B cell (primary cell): Measurements from ENCODE around the gene ANO9.

Experiments
- EZH2 ChIP-seq: IDR thresholded peaks from 2 replicates; pipeline ENCODE4 v1.6.1; 2012; ENCODE audit warnings: borderline replicate concordance, low read depth, mild to moderate bottlenecking, moderate library complexity, low read length; ENCODE audit not compliant: insufficient read depth, poor library complexity, severe bottlenecking
- TF ChIP-seq, protein P1 (sequence below): fragments of 200-600 bp; IDR thresholded peaks from one replicate; pipeline ENCODE4 v1.8.0; 2022; ENCODE audit warnings: antibody characterized with exemption, mild to moderate bottlenecking

DNA sequence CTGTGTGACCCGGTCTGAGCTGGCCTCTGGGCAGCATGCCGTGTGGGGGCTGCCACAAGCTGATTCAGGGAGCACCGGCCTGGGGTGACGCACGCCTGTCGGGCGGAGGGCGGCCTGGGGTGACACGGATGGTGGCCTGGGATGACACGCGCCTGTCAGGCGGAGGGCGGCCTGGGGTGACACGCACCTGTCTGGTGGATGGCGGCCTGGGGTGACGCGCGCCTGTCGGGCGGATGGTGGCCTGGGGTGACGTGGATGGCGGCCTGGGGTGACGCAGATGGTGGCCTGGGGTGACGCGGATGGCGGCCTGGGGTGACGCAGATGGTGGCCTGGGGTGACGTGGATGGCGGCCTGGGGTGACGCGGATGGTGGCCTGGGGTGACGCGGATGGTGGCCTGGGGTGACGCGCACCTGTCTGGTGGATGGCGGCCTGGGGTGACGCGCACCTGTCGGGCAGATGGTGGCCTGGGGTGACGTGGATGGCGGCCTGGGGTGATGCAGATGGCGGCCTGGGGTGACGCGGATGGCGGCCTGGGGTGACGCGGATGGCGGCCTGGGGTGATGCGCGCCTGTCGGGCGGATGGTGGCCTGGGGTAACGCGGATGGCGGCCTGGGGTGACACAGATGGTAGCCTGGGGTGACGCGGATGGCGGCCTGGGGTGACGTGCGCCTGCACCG is 29.8 kb upstream of the ANO9 start:
- no peak for TF ChIP-seq EZH2
- TF ChIP-seq, protein P1, sequence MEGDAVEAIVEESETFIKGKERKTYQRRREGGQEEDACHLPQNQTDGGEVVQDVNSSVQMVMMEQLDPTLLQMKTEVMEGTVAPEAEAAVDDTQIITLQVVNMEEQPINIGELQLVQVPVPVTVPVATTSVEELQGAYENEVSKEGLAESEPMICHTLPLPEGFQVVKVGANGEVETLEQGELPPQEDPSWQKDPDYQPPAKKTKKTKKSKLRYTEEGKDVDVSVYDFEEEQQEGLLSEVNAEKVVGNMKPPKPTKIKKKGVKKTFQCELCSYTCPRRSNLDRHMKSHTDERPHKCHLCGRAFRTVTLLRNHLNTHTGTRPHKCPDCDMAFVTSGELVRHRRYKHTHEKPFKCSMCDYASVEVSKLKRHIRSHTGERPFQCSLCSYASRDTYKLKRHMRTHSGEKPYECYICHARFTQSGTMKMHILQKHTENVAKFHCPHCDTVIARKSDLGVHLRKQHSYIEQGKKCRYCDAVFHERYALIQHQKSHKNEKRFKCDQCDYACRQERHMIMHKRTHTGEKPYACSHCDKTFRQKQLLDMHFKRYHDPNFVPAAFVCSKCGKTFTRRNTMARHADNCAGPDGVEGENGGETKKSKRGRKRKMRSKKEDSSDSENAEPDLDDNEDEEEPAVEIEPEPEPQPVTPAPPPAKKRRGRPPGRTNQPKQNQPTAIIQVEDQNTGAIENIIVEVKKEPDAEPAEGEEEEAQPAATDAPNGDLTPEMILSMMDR, result no peak
